ENCODE data around the gene SFXN5. TPM values are rescaled to one million over a fixed set of nuclear protein-coding genes. Genes with fewer than 3 reads are reported as not detected.

The SFXN5 gene
- polyA plus RNA-seq, 1 donor from 2014 or later, result 5.8 TPM

GRCh38 chr2:73035899-73036711 lies 35.4 kb downstream of the SFXN5 start:
- Histone ChIP-seq H4K20me1 (ENCODE audit: insufficient read depth) (no peaks in the 10 kb centered on the region), H3K9ac (ENCODE audit: low read length) (no peak overlapping the region), H3K79me2 (replicated peaks; ENCODE audit: insufficient read depth, low read length) (no peaks in the 10 kb centered on the region), H3K4me2 (ENCODE audit: low read length) (no peak overlapping the region), H2AFZ (ENCODE audit: low read depth, low read length) (no peak overlapping the region), H3K36me3 (ENCODE audit: insufficient read depth, low read length) (no peaks in the 10 kb centered on the region), H3F3A (ENCODE audit: insufficient read depth, low read length, poor library complexity, severe bottlenecking) (no peaks in the 10 kb centered on the region), H3K27ac (ENCODE audit: low read length) (no peak overlapping the region), H3K9me3 (ENCODE audit: low read length) (no peaks in the 10 kb centered on the region), H3K27me3 (ENCODE audit: insufficient read depth, low read depth, low read length) (no peaks in the 10 kb centered on the region), H3K4me3 (ENCODE audit: low read length) (no peak overlapping the region), H3K9me2 (ENCODE audit: insufficient read depth, low read length) (no peaks in the 10 kb centered on the region)
- TF ChIP-seq POLR2AphosphoS5 (IDR thresholded peaks at IDR 0.05), result no peak
- TF ChIP-seq EP300 (conservative IDR thresholded peaks at IDR 0.05; ENCODE audit: poor library complexity, severe bottlenecking), result no peak
- no peak for TF ChIP-seq CTCF (IDR thresholded peaks at IDR 0.05; ENCODE audit: poor library complexity, severe bottlenecking)
- no peak for TF ChIP-seq EZH2 (IDR thresholded peaks at IDR 0.05; ENCODE audit: borderline replicate concordance, insufficient read depth, low read length, poor library complexity, severe bottlenecking)
- no peak for TF ChIP-seq REST (IDR thresholded peaks at IDR 0.05; ENCODE audit: borderline replicate concordance)
- TF ChIP-seq TAF1 (IDR thresholded peaks at IDR 0.05; ENCODE audit: low read depth), result no peak
- no peak for TF ChIP-seq MXI1 (conservative IDR thresholded peaks at IDR 0.05; ENCODE audit: poor library complexity, severe bottlenecking)

GRCh38 chr2:73034661-73035375 lies 36.7 kb downstream of the SFXN5 start:
- H3K9ac ChIP-seq (ENCODE audit: low read length), result no peak overlapping the region

More at GRCh38 chr2:73034661-73035375, 36.7 kb downstream of the SFXN5 start:
- Histone ChIP-seq H3K9me2 (ENCODE audit: insufficient read depth, low read length) (no peaks in the 10 kb centered on the region), H3K4me2 (ENCODE audit: low read length) (no peak overlapping the region), H3K79me2 (replicated peaks; ENCODE audit: insufficient read depth, low read length) (no peaks in the 10 kb centered on the region), H3K27me3 (ENCODE audit: insufficient read depth, low read depth, low read length) (no peaks in the 10 kb centered on the region), H3K27ac (ENCODE audit: low read length) (no peak overlapping the region), H3F3A (ENCODE audit: insufficient read depth, low read length, poor library complexity, severe bottlenecking) (no peaks in the 10 kb centered on the region), H3K36me3 (ENCODE audit: insufficient read depth, low read length) (no peaks in the 10 kb centered on the region), H2AFZ (ENCODE audit: low read depth, low read length) (no peak overlapping the region), H3K4me3 (ENCODE audit: low read length) (no peak overlapping the region), H3K9me3 (ENCODE audit: low read length) (no peaks in the 10 kb centered on the region), H4K20me1 (ENCODE audit: insufficient read depth) (no peaks in the 10 kb centered on the region)
- TF ChIP-seq POLR2AphosphoS5 (IDR thresholded peaks at IDR 0.05) (no peak), MXI1 (conservative IDR thresholded peaks at IDR 0.05; ENCODE audit: poor library complexity, severe bottlenecking) (no peak), TAF1 (IDR thresholded peaks at IDR 0.05; ENCODE audit: low read depth) (no peak), RAD21 (conservative IDR thresholded peaks at IDR 0.05) (no peak), SMC3 (conservative IDR thresholded peaks at IDR 0.05; ENCODE audit: poor library complexity) (no peak), EP300 (conservative IDR thresholded peaks at IDR 0.05; ENCODE audit: poor library complexity, severe bottlenecking) (no peak), REST (IDR thresholded peaks at IDR 0.05; ENCODE audit: borderline replicate concordance) (no peak), CTCF (IDR thresholded peaks at IDR 0.05; ENCODE audit: poor library complexity, severe bottlenecking) (no peak)

Data from neural cell (in vitro differentiated cells).